IMR-90 (cell line): ENCODE results near the gene DUT. TPM values are rescaled to one million over a fixed set of nuclear protein-coding genes. Genes with fewer than 3 reads are reported as not detected.
A peak's percentile ranks its signal among the peaks of the same experiment; 100 is the strongest.

Experiments used
- ATAC-seq: fragments of 200-7000 bp; cut with Tn5 transposase; 2 replicates; pipeline ENCODE4 v1.9.1; 2020; ENCODE audit warnings: low read depth, mild to moderate bottlenecking, moderate library complexity
- BruUV-seq: library from RNA; stranded (reverse); fragments of 400-500 nt; replicated peaks from 2 replicates; lab custom pipeline; 2021; lab: Mats Ljungman, UMichigan
- CTCF ChIA-PET: fragments of 300-600 bp; formaldehyde crosslinking; extraction: SDS; loops from one replicate; lab custom pipeline; 2021; ENCODE audit warnings: antibody characterized with exemption; lab: Yijun Ruan, JAX
- POLR2A ChIA-PET: fragments of 300-600 bp; sonication (Branson Sonifier 250); formaldehyde crosslinking; loops from one replicate; lab custom pipeline; 2022; ENCODE audit warnings: antibody characterized with exemption; ENCODE audit not compliant: unreplicated experiment; lab: Charles Lee
- DNase-seq: peaks from one replicate; pipeline ENCODE4 v3.0.0; 2013
- H2AFZ ChIP-seq: replicated peaks from 2 replicates; pipeline ENCODE3; 2013; ENCODE audit warnings: low read length, mild to moderate bottlenecking; ENCODE audit not compliant: poor library complexity
- H2AK5ac ChIP-seq: 2 replicates; pipeline ENCODE4 v1.6.1; 2013; ENCODE audit warnings: low read depth, low read length, inconsistent platforms
- H2AK9ac ChIP-seq: replicated peaks from 2 replicates; pipeline ENCODE3; 2013; ENCODE audit warnings: mild to moderate bottlenecking, low read depth, low read length, moderate library complexity; ENCODE audit not compliant: poor library complexity
- H2BK120ac ChIP-seq: 2 replicates; pipeline ENCODE4 v1.6.1; 2013; ENCODE audit warnings: low read depth, low read length, inconsistent platforms
- H2BK15ac ChIP-seq: 3 replicates; pipeline ENCODE4 v1.6.1; 2013; ENCODE audit warnings: low read depth, low read length, inconsistent platforms
- H2BK20ac ChIP-seq: 2 replicates; pipeline ENCODE4 v1.6.1; 2013; ENCODE audit warnings: low read depth, mild to moderate bottlenecking, inconsistent platforms, low read length, moderate library complexity
- H2BK5ac ChIP-seq: 2 replicates; pipeline ENCODE4 v1.6.1; 2013; ENCODE audit warnings: mild to moderate bottlenecking, low read depth, low read length, inconsistent platforms; ENCODE audit not compliant: poor library complexity, severe bottlenecking
- H3K14ac ChIP-seq: replicated peaks from 2 replicates; pipeline ENCODE4 v1.6.1; 2013; ENCODE audit warnings: low read depth, low read length, inconsistent platforms
- H3K18ac ChIP-seq: 2 replicates; pipeline ENCODE4 v1.6.1; 2013; ENCODE audit warnings: low read depth, low read length, control low read depth
- H3K23ac ChIP-seq: 2 replicates; pipeline ENCODE4 v1.6.1; 2013; ENCODE audit warnings: low read depth, low read length, inconsistent platforms
- H3K27ac ChIP-seq: 2 replicates; pipeline ENCODE4 v1.5.1; 2013; ENCODE audit warnings: mild to moderate bottlenecking, control low read depth, low read length; ENCODE audit not compliant: insufficient read depth
- H3K27me3 ChIP-seq: 2 replicates; pipeline ENCODE4 v1.6.1; 2013; ENCODE audit warnings: low read length; ENCODE audit not compliant: control insufficient read depth, insufficient read depth
- H3K36me3 ChIP-seq: 2 replicates; pipeline ENCODE4 v1.6.1; 2013; ENCODE audit warnings: low read length, mixed read lengths; ENCODE audit not compliant: control insufficient read depth, insufficient read depth
- H3K4ac ChIP-seq: 2 replicates; pipeline ENCODE4 v1.6.1; 2013; ENCODE audit warnings: low read depth, low read length, inconsistent platforms
- H3K4me1 ChIP-seq: 2 replicates; pipeline ENCODE4 v1.6.1; 2013; ENCODE audit warnings: low read length, mixed read lengths; ENCODE audit not compliant: control insufficient read depth, insufficient read depth
- H3K4me2 ChIP-seq: 2 replicates; pipeline ENCODE4 v1.6.1; 2013; ENCODE audit warnings: low read depth, mild to moderate bottlenecking, control low read depth, low read length, moderate library complexity
- H3K4me3 ChIP-seq: 2 replicates; pipeline ENCODE4 v1.5.1; 2013; ENCODE audit warnings: low read depth, mild to moderate bottlenecking, control low read depth, low read length, moderate library complexity; ENCODE audit not compliant: insufficient read depth
- H3K56ac ChIP-seq: 2 replicates; pipeline ENCODE4 v1.6.1; 2013; ENCODE audit warnings: low read length, inconsistent platforms; ENCODE audit not compliant: insufficient read depth; ENCODE audit errors: extremely low read depth
- H3K79me1 ChIP-seq, 2 experiments: 2 replicates each; pipeline ENCODE4 v1.6.1; 2013; ENCODE audit warnings: low read length in 2 of 2, inconsistent platforms in 1 of 2, low read depth in 1 of 2
- H3K9ac ChIP-seq: 2 replicates; pipeline ENCODE4 v1.6.1; 2013; ENCODE audit warnings: low read depth, low read length, control low read depth
- H3K9me1 ChIP-seq: 2 replicates; pipeline ENCODE4 v1.6.1; 2013; ENCODE audit warnings: low read length, inconsistent platforms; ENCODE audit not compliant: insufficient read depth
- H3K9me3 ChIP-seq: 2 replicates; pipeline ENCODE4 v1.6.1; 2013; ENCODE audit warnings: low read length; ENCODE audit not compliant: control insufficient read depth, insufficient read depth
- H4K20me1 ChIP-seq: 2 replicates; pipeline ENCODE4 v1.6.1; 2013; ENCODE audit warnings: low read length, inconsistent platforms; ENCODE audit not compliant: insufficient read depth
- H4K5ac ChIP-seq: 2 replicates; pipeline ENCODE4 v1.6.1; 2013; ENCODE audit warnings: mild to moderate bottlenecking, low read depth, low read length, control low read depth
- H4K8ac ChIP-seq, 2 experiments: 2 replicates each; pipeline ENCODE4 v1.6.1; 2013; ENCODE audit warnings: low read depth in 2 of 2, low read length in 2 of 2, control low read depth in 1 of 2, inconsistent platforms in 1 of 2
- H4K91ac ChIP-seq: 2 replicates; pipeline ENCODE4 v1.6.1; 2013; ENCODE audit warnings: low read depth, low read length, inconsistent platforms; ENCODE audit not compliant: insufficient read depth
- BHLHE40 ChIP-seq: fragments of 150-350 bp; IDR thresholded peaks from 2 replicates; pipeline ENCODE4 v1.6.1; 2016; ENCODE audit warnings: mild to moderate bottlenecking, low read depth, low read length
- FOS ChIP-seq: fragments of 150-350 bp; IDR thresholded peaks from 2 replicates; pipeline ENCODE4 v1.6.1; 2016; ENCODE audit warnings: low read depth, low read length
- RAD21 ChIP-seq: IDR thresholded peaks from 2 replicates; pipeline ENCODE4 v1.6.1; 2012; ENCODE audit warnings: low read length, improper control_type of control experiment
- WGBS, 2 experiments: methylation state at CpG; one replicate each; pipeline versions ENCODE4 v1.1.5 to v1.1.7; 2013; ENCODE audit warnings: missing lambda C conversion rate in 2 of 2; ENCODE audit not compliant: insufficient read length in 1 of 2; ENCODE audit errors: extremely low coverage in 2 of 2; 5-methylcytosine and 5-hydroxymethylcytosine counted together
- dilution Hi-C: fragments of 300-500 bp; cut with HindIII; formaldehyde crosslinking; loops from one replicate; pipeline ENCODE4 v1.14.3; 2018; ENCODE audit warnings: low sequenced_read_pairs; ENCODE audit not compliant: unreplicated experiment
- in situ Hi-C: fragments of 300-500 bp; cut with MboI; formaldehyde crosslinking; loops from 3 replicates; pipeline ENCODE4 v1.14.3; 2019; ENCODE audit warnings: low sequenced_read_pairs, inconsistent platforms, mixed read lengths
- intact Hi-C: fragments of 100-400 bp; cut with micrococcal nuclease; formaldehyde crosslinking; loops from 2 replicates; pipeline ENCODE4 v1.10.0; 2022
- polyA plus RNA-seq, 3 experiments: library from polyadenylated mRNA; depleted of rRNA; stranded (reverse); fragments of >200 nt; gene quantifications; 2 replicates each; pipeline ENCODE4 v1.2.3, GENCODE V29; 2012; ENCODE audit warnings: low replicate concordance in 1 of 3
- total RNA-seq: library from RNA; depleted of rRNA; stranded (reverse); fragments of >200 nt; gene quantifications from 2 replicates; pipeline ENCODE4 v1.2.3, GENCODE V29; 2012

DUT gene
- total and polyA plus RNA-seq, 2 of the 4 experiments (the other 2 are of a cell fraction), result 18.8 to 36.4 TPM

DNA sequence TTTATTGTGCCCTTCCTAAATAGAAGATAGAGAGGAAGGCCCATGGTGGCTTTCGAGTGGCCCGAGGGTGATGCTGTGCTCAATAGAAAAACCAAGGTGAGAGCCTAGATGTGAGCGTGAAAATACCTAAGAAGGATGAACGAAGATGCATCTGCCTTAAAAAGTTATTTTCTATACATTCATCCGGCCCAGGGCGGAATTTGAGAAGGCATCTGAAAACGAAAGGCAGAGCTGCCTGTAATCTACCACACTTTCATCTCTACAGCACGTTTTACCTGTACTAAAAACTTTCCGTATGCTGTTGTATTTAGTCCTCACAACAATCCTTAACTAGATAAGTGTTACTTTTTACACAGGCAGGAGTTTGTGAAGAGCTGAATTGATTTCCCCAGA lies 1.4 kb downstream of the DUT start:
- Histone ChIP-seq H3K79me1 (peaks cover 6 to 45% of the 10 kb centered on the region in 2 experiments; a peak in 3 of 4 replicates), H3K27me3 (no peaks in the 10 kb centered on the region), H3K56ac (no peak overlapping the region), H4K8ac (no peak overlapping the region), H2BK120ac (no peak overlapping the region), H2BK5ac (no peak overlapping the region), H2BK15ac (no peak overlapping the region), H2AK9ac (no peak overlapping the region), H3K9me3 (no peaks in the 10 kb centered on the region), H3K4me3 (peak overlapping the region; percentile 95; the same call in 1 of the 2 replicates), H3K9me1 (peaks cover 4% of the 10 kb centered on the region), H3K4ac (no peak overlapping the region), H3K36me3 (peaks cover 14% of the 10 kb centered on the region), H3K4me1 (peaks cover 3% of the 10 kb centered on the region), H2AFZ (no peak overlapping the region), H2AK5ac (no peak overlapping the region), H3K18ac (no peak overlapping the region), H4K20me1 (peaks cover 10% of the 10 kb centered on the region), H3K23ac (peak overlapping the region; percentile 6; the same call in 1 of the 2 replicates), H3K9ac (peak overlapping the region; percentile 57; the same call in 1 of the 2 replicates), H3K27ac (no peak overlapping the region; the same call in 1 of the 2 replicates), H3K4me2 (peak overlapping the region; percentile 96), H2BK20ac (no peak overlapping the region), H3K14ac (0 out of 2 replicates have a peak overlapping the region, but pooled peaks have one; percentile 42), H4K91ac (no peak overlapping the region), H4K5ac (no peak overlapping the region)
- CTCF ChIA-PET, result no interaction called here
- WGBS, 2 experiments, result no CpG with 5 or more reads among the region's 9 CpGs
- intact Hi-C loops (no loop called here), in situ Hi-C loops (no loop called here), dilution Hi-C loops (no loop called here)
- ATAC-seq (no peak), DNase-seq (no peak)
- POLR2A ChIA-PET, result no interaction called here
- no peak for TF ChIP-seq FOS
- no peak for TF ChIP-seq BHLHE40
- no peak for TF ChIP-seq RAD21
- no TSS peak for BruUV-seq
